NCI-H2171 (cell line): ENCODE data around the gene HOMER1.

Experiments used
- DNase-seq: peaks from one replicate; lab custom pipeline; 2025; lab: John Stamatoyannopoulos, UW

The HOMER1 gene

GRCh38 chr5:79513704-79514390 is at the start of gene HOMER1:
TSS of gene HOMER1 (minus strand) at chr5:79514134. CDS start at chr5:79512774, 1,360 bp downstream.
- DNase-seq: peak; percentile 14

- DNase-seq: no peak
Observed at GRCh38 chr5:79563247-79563590, 49.3 kb upstream of the HOMER1 start.

GRCh38 chr5:79562351-79563246 is 48.7 kb upstream of the HOMER1 start:
- no peak for DNase-seq

GRCh38 chr5:79561525-79561893 is 47.6 kb upstream of the HOMER1 start:
- DNase-seq: no peak

- DNase-seq: no peak
Observed at GRCh38 chr5:79560771-79561524, 47.0 kb upstream of the HOMER1 start.

GRCh38 chr5:79555418-79555817 is 41.5 kb upstream of the HOMER1 start:
- DNase-seq: no peak

GRCh38 chr5:79552984-79553383 is 39.0 kb upstream of the HOMER1 start:
- DNase-seq: peak; percentile 28

- no peak for DNase-seq
Observed at GRCh38 chr5:79547982-79548381, 34.0 kb upstream of the HOMER1 start.

GRCh38 chr5:79547429-79547822 is 33.5 kb upstream of the HOMER1 start:
- DNase-seq: no peak

GRCh38 chr5:79546782-79547428 is 33.0 kb upstream of the HOMER1 start:
- no peak for DNase-seq

GRCh38 chr5:79544131-79544530 is 30.2 kb upstream of the HOMER1 start:
- DNase-seq: no peak

GRCh38 chr5:79540939-79541338 is 27.0 kb upstream of the HOMER1 start:
- DNase-seq: no peak

- DNase-seq: no peak
Observed at GRCh38 chr5:79536193-79536906, 22.4 kb upstream of the HOMER1 start.

- DNase-seq: no peak
Observed at GRCh38 chr5:79535477-79536192, 21.7 kb upstream of the HOMER1 start.

GRCh38 chr5:79529110-79529509 is 15.2 kb upstream of the HOMER1 start:
- no peak for DNase-seq

- no peak for DNase-seq
Observed at GRCh38 chr5:79527431-79527830, 13.5 kb upstream of the HOMER1 start.

- no peak for DNase-seq
Observed at GRCh38 chr5:79526928-79527327, 13.0 kb upstream of the HOMER1 start.

- no peak for DNase-seq
Observed at GRCh38 chr5:79526493-79526892, 12.6 kb upstream of the HOMER1 start.

GRCh38 chr5:79521156-79521555 is 7.2 kb upstream of the HOMER1 start:
- DNase-seq: no peak

- DNase-seq: no peak
Observed at GRCh38 chr5:79518718-79519117, 4.8 kb upstream of the HOMER1 start.

GRCh38 chr5:79517601-79518000 is 3.7 kb upstream of the HOMER1 start:
- DNase-seq: no peak
